Stimulated activated naive CD8-positive, alpha-beta T cell treated with anti-CD3 and anti-CD28 coated beads, Interleukin-15, amount 100 ng/mL, for 72 hours (primary cell): ENCODE data around the gene F13A1.
A peak's percentile ranks its signal among the peaks of the same experiment; 100 is the strongest.

ENCODE experiments used
- ATAC-seq: fragments of 150-1000 bp; cut with Tn5 transposase; 2 replicates; pipeline ENCODE4 v1.10.0; 2021; ENCODE audit warnings: mild to moderate bottlenecking, moderate library complexity
- DNase-seq, 2 donors: peaks; one replicate each; pipeline ENCODE4 v3.0.0; 2021 to 2022
- H3K27ac Mint-ChIP-seq, 2 donors: one replicate each; pipeline ENCODE4 v1.8.0; 2022; ENCODE audit warnings: mild to moderate bottlenecking in 2 of 2, mixed read lengths in 2 of 2, moderate library complexity in 2 of 2
- H3K27me3 Mint-ChIP-seq: one replicate; pipeline ENCODE4 v1.8.0; 2022; ENCODE audit warnings: mixed read lengths
- H3K4me1 Mint-ChIP-seq: one replicate; pipeline ENCODE4 v1.8.0; 2022; ENCODE audit warnings: mild to moderate bottlenecking, mixed read lengths
- H3K4me3 Mint-ChIP-seq, 2 donors: one replicate each; pipeline ENCODE4 v1.8.0; 2022; ENCODE audit warnings: mild to moderate bottlenecking in 2 of 2, mixed read lengths in 2 of 2, moderate library complexity in 1 of 2
- H3K9me3 Mint-ChIP-seq, 2 donors: one replicate each; pipeline ENCODE4 v1.8.0; 2022; ENCODE audit warnings: mixed read lengths in 2 of 2

The F13A1 gene

DNA sequence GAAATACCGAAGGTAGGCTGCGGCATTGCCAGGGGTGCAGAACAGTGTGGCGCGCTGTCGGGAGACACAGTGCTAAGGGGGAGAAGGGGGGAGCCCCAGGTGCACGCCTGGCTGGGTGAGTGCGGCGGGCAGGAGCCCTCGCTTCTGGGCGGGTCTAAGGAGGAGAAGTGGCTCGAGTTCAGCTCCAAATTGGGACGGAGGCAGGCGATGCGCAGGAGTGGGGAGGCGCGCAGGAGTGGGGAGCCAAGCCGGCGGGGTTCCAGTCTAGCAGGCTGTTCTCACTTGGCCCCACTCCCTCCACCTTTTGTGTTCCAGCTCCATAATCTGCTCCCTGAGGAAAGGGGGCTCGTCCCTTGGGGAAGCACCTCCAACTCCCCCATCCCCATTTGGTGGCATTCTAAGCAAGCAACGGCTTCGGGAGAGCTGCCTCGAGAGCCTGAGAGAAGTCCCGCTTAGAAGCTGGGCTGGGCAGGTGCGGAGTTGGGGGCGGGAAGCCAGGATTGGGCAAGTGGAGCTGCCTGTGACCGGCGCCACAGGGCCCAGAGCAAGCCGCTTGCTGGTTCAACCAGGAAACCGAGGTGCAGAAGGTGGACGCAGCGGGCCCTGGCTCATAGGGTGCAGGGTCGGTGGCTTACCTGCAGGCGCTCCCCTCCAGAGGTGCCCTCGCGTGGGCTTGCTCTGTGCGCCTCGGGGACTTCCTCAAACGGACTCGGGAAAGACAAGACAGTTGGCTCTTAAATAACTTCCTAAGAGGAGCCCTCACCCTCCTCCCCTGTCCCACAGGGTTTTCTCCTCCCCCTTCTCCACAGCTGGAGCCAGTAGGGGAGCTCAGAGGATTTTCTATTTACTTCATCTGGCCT lies at the start of gene F13A1:
TSS of gene F13A1 (minus strand) at position 711 of the 860 bp plus-strand sequence. CDS start 1,998 bp downstream, outside the sequence.
- peak; percentile 26 for ATAC-seq

DNA sequence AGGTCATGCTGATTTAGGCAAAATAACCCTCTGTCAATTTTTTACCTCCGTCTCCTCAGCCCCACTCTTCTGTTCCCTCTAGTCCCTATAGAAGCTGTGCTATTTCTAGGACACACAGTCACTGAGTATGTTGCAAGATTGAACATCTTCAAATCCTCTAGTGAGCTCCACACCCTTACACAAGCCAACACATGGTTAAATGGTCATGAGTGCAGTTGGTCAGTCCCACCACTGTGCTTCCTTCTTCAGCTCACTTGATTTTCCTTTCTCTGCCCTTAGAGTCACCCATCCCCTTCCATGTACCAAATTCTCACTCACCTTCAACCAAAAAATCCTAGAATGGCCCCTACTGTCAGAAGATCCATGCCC lies 48.2 kb upstream of the F13A1 start:
- ATAC-seq (no peak), DNase-seq (no peak)
- H3K27me3 Mint-ChIP-seq, result peaks cover 8% of the 10 kb centered on the region
- H3K27ac Mint-ChIP-seq, result no peak overlapping the region
- no peak overlapping the region for H3K4me3 Mint-ChIP-seq
- H3K9me3 Mint-ChIP-seq, result no peaks in the 10 kb centered on the region
- H3K4me1 Mint-ChIP-seq, result no peaks in the 10 kb centered on the region

More for the DNA sequence above, at the start of gene F13A1:
- no peak for DNase-seq
- Mint-ChIP-seq H3K4me1 (peaks cover 7% of the 10 kb centered on the region), H3K9me3 (no peaks in the 10 kb centered on the region), H3K27ac (no peak within 1 kb of the TSS), H3K4me3 (no peak within 1 kb of the TSS), H3K27me3 (peaks cover 79% of the 10 kb centered on the region)

DNA sequence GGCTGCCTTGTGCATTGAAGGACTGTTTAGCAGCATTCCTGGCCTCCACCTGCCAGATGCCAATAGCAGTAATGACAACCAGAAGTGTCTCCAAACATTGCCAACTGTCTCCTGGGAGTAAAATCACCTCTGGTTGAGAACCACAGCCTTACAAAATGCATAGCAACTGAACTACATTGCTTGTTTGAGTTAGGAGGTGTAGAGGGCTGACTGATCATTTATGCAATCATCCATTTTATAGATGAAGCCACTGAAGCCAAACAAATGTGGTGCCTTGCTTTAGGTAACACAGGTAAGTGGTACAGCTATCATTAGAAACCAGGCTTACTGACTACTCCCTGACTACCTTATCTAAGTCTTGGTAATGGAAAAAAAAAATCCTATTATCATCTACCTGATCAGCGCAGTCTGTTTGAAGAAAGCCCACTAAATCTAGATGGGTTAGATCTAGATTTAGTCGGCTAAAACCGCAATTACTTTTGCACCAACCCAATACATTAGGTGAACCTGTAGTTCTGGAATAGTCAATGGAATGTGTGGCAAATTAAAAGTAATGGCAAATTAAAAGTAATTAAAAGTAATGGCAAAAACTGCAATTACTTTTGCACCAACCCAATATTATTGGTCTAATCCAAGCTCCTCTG lies 47.7 kb upstream of the F13A1 start:
- no peak for ATAC-seq
- H3K27me3 Mint-ChIP-seq, result peaks cover 8% of the 10 kb centered on the region
- H3K4me3 Mint-ChIP-seq, result no peak overlapping the region
- H3K4me1 Mint-ChIP-seq, result no peaks in the 10 kb centered on the region
- H3K27ac Mint-ChIP-seq, result no peak overlapping the region
- DNase-seq, result no peak
- H3K9me3 Mint-ChIP-seq, result no peaks in the 10 kb centered on the region

DNA sequence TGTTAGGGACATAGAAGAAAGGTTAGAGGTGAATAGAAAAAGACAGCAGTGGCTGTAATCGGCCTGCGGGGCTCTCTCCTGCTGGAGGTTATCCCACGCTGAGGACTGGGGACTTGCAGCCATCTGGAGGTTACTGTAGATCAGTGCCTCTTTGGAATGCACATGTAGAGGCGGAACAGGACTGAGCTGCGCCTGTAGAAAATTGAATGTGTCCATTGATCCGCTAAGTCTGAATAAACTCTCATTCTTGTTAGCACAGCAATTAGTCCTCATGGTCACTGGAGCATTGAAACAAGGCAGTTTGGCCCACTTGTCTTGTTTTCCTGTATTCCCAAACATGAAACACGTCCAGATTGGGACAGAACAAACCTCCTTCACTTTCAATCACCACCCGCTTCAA lies 46.3 kb upstream of the F13A1 start:
- no peak for ATAC-seq
- Mint-ChIP-seq H3K9me3 (no peaks in the 10 kb centered on the region), H3K27me3 (peaks cover 8% of the 10 kb centered on the region), H3K4me3 (no peak overlapping the region), H3K4me1 (no peaks in the 10 kb centered on the region), H3K27ac (no peak overlapping the region)
- DNase-seq, result no peak

DNA sequence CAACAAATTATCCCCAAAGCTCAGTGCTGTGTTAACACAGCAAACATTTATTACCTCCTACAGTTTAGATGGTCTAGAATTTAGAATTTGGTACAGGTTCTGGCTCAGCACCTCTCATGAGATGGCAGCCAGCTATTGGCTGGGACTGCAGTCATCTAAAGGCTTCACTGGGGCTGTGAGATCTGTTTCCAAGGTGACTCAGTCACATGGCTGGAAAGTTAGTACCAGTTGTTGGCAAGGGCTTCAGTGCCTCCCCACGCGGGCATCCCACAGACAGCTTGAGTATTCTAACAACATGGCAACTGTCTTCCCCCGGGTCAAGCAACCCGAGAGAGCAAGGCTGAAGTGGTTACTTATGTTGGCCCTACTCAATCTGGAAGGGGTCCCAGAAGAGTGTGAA lies 44.8 kb upstream of the F13A1 start:
- H3K27me3 Mint-ChIP-seq, result peaks cover 8% of the 10 kb centered on the region
- H3K4me3 Mint-ChIP-seq, result no peak overlapping the region
- ATAC-seq, result no peak
- DNase-seq, result no peak
- no peaks in the 10 kb centered on the region for H3K4me1 Mint-ChIP-seq
- peak overlapping the region in 1 of 2 donors; percentile 43 for H3K27ac Mint-ChIP-seq
- no peaks in the 10 kb centered on the region for H3K9me3 Mint-ChIP-seq

DNA sequence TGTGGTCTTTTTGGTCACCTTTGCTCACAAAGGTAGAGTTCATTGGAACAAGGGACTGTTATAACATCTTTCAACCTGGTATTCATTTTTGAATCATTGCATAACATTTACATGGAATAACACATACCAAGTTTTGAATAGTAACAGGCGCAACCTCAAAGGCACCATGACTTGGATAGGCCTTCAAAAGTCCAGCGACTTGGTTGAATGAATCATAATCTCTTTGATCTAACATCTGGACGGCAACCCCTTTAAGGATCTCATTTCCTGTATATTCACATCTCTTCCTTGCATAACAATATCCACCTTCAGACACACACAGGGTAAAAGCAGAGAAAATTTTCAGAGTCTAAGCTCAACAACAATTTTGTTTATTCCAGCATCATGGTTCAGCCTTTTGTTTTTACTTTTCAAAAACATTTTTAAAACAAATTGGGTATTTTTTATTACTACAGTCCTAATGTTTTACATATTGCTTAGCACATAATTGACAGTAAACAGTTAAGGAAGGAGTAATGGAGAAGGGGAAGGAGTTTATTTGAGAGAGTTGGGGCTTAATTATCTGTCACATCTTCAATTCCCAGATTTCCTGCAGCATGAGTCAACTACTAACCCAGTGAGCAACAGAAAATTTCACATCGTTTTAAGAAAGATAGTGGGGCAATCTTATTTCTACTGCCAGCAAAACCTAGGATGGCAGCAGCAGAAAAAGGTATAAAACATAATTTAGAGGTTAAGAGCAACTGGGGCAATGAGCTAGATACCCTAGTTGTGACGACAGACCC lies 41.8 kb upstream of the F13A1 start:
- H3K27ac Mint-ChIP-seq, result no peak overlapping the region
- no peak overlapping the region for H3K4me3 Mint-ChIP-seq
- H3K27me3 Mint-ChIP-seq, result no peaks in the 10 kb centered on the region
- ATAC-seq (no peak), DNase-seq (no peak)
- no peaks in the 10 kb centered on the region for H3K4me1 Mint-ChIP-seq
- H3K9me3 Mint-ChIP-seq, result no peaks in the 10 kb centered on the region

DNA sequence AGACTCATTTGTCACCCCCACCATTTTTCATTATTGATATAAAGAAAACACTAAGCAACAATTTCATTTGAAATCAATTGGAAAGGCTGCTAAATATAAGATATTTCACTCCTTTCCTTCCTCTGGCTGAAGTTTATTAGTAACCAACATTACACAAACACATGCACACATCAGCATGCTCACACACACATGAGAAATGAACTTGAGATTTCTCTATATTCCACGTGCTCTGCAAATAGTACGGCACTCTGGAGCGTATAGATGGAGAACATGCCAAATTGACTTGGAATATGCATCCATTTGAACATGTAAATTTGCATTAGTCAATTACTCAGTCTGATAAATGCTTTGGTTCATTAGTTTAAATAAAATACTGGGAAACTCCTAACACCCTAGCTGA lies 37.1 kb upstream of the F13A1 start:
- Mint-ChIP-seq H3K4me1 (no peaks in the 10 kb centered on the region), H3K27me3 (peaks cover 7% of the 10 kb centered on the region), H3K9me3 (no peaks in the 10 kb centered on the region), H3K4me3 (no peak overlapping the region), H3K27ac (no peak overlapping the region)
- DNase-seq (no peak), ATAC-seq (no peak)

DNA sequence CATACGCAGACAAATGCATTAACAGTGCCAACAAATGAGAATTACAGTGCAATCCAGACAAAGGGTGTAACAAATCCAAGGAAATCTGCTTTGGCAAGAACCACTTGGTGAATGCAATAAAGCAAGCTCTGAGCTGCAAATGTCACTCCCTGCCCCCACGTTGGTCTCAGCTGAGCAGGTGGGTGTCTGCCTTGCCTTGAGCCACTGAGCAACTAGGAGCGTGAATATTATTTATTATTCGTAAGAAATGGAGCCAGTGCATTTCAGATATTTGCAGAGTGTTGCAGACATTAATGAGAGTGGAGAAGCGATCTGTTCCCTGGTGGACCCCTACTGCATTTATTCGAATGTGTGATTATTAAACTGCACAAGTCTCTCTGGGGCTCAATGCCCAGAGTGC lies 36.6 kb upstream of the F13A1 start:
- ATAC-seq (no peak), DNase-seq (no peak)
- Mint-ChIP-seq H3K27ac (no peak overlapping the region), H3K9me3 (no peaks in the 10 kb centered on the region), H3K4me1 (no peaks in the 10 kb centered on the region), H3K27me3 (peaks cover 8% of the 10 kb centered on the region), H3K4me3 (no peak overlapping the region)

DNA sequence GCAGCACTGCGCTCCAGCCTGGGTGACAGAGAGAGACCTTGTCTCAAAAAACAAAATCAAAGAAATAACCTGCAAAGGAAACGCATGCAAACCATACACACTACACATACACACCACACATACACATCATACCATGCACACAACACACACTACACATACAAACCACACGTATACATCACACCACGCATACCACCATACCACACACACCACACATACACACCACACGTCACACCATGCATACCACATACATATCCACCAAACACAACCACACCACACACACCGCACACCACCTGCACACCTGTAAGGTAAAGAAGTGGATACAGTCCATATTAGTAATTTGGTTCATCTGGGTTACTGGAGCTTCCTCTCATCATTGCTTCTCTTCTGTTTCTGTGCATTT lies 32.3 kb upstream of the F13A1 start:
- DNase-seq (no peak), ATAC-seq (no peak)
- Mint-ChIP-seq H3K4me1 (no peaks in the 10 kb centered on the region), H3K27ac (no peak overlapping the region), H3K4me3 (no peak overlapping the region), H3K9me3 (no peaks in the 10 kb centered on the region), H3K27me3 (peaks cover 37% of the 10 kb centered on the region)

DNA sequence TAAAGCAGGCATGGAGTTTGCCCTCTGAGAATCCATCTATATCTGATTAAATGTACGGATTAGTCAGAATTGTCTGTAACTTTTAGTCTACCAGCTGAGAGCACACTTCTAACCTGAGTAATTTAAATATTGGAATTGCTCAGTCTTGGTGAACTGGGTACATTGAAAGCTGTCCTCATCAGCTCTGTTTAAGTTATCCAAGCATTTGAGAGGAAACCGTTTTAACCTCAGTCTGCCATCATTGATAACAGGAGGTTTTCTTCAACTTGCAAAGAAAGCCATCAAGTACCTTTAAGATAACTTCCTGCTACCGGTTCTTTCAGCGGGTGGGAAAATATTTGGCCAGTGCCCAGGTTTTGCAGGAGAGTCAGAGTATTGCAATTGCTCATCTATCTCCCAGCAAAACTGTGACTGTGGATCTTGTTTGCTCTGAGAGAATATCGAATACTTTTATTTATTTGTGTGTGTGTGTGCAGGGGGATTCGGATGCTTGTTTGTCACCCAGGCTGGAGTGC lies 31.1 kb upstream of the F13A1 start:
- Mint-ChIP-seq H3K4me3 (no peak overlapping the region), H3K4me1 (no peaks in the 10 kb centered on the region), H3K27ac (no peak overlapping the region), H3K9me3 (no peaks in the 10 kb centered on the region), H3K27me3 (peaks cover 45% of the 10 kb centered on the region)
- no peak for ATAC-seq
- DNase-seq, result no peak

DNA sequence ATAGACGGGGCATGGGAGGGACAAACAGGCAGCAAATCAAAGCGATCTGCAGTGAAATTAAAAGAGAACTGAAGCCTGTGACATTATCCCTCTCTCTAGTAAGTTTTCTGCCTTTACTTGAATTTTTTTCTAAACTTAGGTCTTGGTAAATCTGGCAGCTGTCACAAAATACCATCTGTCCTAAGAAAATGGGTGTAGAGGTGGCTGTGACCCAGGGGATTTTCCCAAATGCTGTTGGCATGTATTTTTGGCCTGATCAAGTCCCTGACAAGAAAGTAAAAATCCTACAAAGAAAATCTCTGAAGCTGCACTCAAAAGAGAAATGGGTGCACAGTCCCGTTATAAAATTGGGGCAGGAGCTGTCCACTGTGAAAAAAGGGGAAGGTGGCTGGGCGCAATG lies 30.2 kb upstream of the F13A1 start:
- Mint-ChIP-seq H3K4me3 (no peak overlapping the region), H3K9me3 (no peaks in the 10 kb centered on the region), H3K27me3 (peaks cover 46% of the 10 kb centered on the region), H3K4me1 (no peaks in the 10 kb centered on the region), H3K27ac (no peak overlapping the region)
- DNase-seq (no peak), ATAC-seq (no peak)

DNA sequence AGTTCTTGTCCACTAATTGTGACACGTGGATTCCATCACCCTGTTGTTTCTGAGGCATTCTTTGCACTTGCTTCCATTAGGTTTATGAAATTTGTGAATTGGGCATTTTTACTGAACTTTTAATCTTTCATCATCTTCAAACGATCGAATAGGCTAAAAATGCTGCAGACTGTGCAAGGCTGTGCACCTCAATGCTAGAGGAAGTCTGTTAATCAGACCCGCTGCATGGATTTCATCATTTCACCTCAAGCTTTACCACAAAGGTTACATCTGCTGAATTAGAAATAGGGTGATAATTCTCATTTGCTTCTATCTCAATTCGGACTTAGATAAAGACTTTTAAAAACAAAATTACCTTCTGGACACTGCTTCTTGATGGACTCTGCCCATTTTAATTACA lies 27.8 kb upstream of the F13A1 start:
- no peak for ATAC-seq
- no peak for DNase-seq
- Mint-ChIP-seq H3K27me3 (peaks cover 46% of the 10 kb centered on the region), H3K4me1 (no peaks in the 10 kb centered on the region), H3K9me3 (no peaks in the 10 kb centered on the region), H3K4me3 (no peak overlapping the region), H3K27ac (no peak overlapping the region)

DNA sequence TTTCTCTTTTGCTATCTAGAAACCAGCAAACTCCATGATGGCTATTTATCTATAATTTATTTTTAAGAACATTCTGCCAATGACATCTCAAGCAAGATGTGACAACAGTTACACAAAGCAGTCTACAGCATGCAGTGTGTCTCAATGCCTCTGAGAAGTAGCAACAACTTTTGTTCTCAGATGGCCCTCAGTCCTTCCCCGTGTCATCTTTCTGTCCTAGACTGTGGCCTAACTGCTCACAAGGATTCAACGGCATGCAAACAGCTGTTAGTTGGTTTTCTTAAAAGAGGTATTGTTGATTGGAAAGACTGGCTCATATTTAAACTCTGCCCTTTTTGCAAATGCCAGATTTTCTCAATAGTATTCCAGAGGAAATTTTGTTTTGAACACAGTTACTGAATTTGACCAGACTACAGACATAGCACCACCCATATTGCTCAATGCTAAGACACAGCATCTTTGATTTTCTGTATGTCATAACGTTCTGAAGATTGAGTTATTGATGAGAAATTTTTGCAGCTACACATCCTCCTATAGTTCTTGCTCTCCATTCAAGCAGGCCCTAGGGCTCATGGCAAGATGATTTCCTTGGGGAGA lies 26.1 kb upstream of the F13A1 start:
- no peak overlapping the region for H3K4me3 Mint-ChIP-seq
- H3K27me3 Mint-ChIP-seq, result peaks cover 37% of the 10 kb centered on the region
- H3K9me3 Mint-ChIP-seq, result no peaks in the 10 kb centered on the region
- DNase-seq (no peak), ATAC-seq (no peak)
- no peaks in the 10 kb centered on the region for H3K4me1 Mint-ChIP-seq
- no peak overlapping the region for H3K27ac Mint-ChIP-seq

DNA sequence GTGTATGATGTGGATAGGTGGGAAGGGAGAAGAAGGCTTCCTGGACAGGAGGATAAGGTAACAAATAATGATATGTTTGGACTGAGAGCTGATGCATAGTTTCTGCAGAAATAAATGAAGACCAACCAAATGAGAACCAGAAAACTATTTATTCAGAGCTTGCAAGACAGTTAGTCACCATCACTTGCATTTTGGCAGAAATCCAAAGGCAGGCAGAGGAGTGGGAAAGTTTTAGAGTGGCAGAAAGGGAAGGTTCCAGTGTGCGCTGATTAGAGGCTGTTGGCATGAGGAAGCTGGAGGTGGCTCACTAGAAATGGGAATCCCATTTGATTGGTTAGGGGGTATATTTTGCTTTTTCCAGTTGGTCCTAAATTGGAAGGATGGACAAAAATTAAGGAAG lies 13.0 kb upstream of the F13A1 start:
- Mint-ChIP-seq H3K9me3 (no peaks in the 10 kb centered on the region), H3K4me3 (no peak overlapping the region), H3K27ac (no peak overlapping the region), H3K27me3 (peaks cover 8% of the 10 kb centered on the region), H3K4me1 (peaks cover 12% of the 10 kb centered on the region)
- DNase-seq (no peak), ATAC-seq (no peak)

DNA sequence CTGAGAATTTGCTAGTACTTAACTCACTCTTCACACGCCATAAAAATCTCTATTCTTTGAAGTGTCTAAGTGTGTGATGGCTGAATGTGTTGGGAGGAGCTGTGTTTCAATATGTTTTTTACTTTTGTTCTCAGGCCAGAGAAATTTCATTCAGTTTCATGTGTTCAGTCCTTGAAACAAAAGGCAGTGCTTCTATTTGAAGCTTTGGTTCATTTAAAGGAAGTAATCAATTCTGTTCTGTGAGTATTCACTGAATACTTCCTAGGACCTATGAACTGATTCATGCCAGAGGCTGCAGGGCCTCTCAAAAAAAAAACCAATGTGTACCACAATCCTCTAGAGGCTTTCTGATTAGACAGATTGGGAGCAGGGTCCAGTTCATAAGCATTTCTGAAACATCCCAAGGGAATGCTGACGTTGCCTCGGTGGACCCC lies 12.4 kb upstream of the F13A1 start:
- ATAC-seq (no peak), DNase-seq (no peak)
- H3K4me3 Mint-ChIP-seq, result no peak overlapping the region
- H3K9me3 Mint-ChIP-seq, result no peaks in the 10 kb centered on the region
- no peak overlapping the region for H3K27ac Mint-ChIP-seq
- H3K4me1 Mint-ChIP-seq, result peaks cover 12% of the 10 kb centered on the region
- H3K27me3 Mint-ChIP-seq, result peaks cover 8% of the 10 kb centered on the region
